GM21717 (cell line): ENCODE results near the gene FNIP1.
A peak's percentile ranks its signal among the peaks of the same experiment; 100 is the strongest.
"Not testable (repeated sequence)": the region's sequence is repeated elsewhere in the genome, so short reads cannot be mapped to it uniquely, and the experiment has no call there.

Experiments used
- ATAC-seq: cut with Tn5 transposase; IDR thresholded peaks from one replicate; pipeline ENCODE4 v1.9.1; 2021; ENCODE audit warnings: mild to moderate bottlenecking, moderate library complexity; ENCODE audit not compliant: unreplicated experiment

The FNIP1 gene

GRCh38 chr5:131796793-131797693 is at the start of gene FNIP1:
Gene FNIP1, minus strand, starts transcription at chr5:131797017. Its CDS starts 96 bp downstream, at chr5:131796921.
- ATAC-seq = peak; percentile 94

- no peak for ATAC-seq
These were observed 49.7 kb upstream of the FNIP1 start for GRCh38 chr5:131846536-131846935.

GRCh38 chr5:131845828-131846227 is 49.0 kb upstream of the FNIP1 start:
- no peak for ATAC-seq

GRCh38 chr5:131842971-131843370 is 46.2 kb upstream of the FNIP1 start:
- not testable (repeated sequence) for ATAC-seq

GRCh38 chr5:131832702-131833101 is 35.9 kb upstream of the FNIP1 start:
- not testable (repeated sequence) for ATAC-seq

- ATAC-seq = peak; percentile 88
These were observed 28.7 kb upstream of the FNIP1 start for GRCh38 chr5:131825404-131826013.

GRCh38 chr5:131824631-131825030 is 27.8 kb upstream of the FNIP1 start:
- ATAC-seq = no peak

- no peak for ATAC-seq
These were observed 24.4 kb upstream of the FNIP1 start for GRCh38 chr5:131821221-131821620.

- ATAC-seq = no peak
These were observed 21.3 kb upstream of the FNIP1 start for GRCh38 chr5:131818001-131818724.

- no peak for ATAC-seq
These were observed 18.2 kb upstream of the FNIP1 start for GRCh38 chr5:131814990-131815389.

GRCh38 chr5:131812371-131813160 is 15.7 kb upstream of the FNIP1 start:
- no peak for ATAC-seq

GRCh38 chr5:131810510-131811249 is 13.9 kb upstream of the FNIP1 start:
- peak; percentile 66 for ATAC-seq

GRCh38 chr5:131795879-131796792 is 681 bp downstream of the FNIP1 start:
- peak; percentile 21 for ATAC-seq

GRCh38 chr5:131795228-131795627 is 1.6 kb downstream of the FNIP1 start:
- no peak for ATAC-seq

GRCh38 chr5:131794586-131794985 is 2.2 kb downstream of the FNIP1 start:
- ATAC-seq = no peak

- ATAC-seq = no peak
These were observed 3.9 kb downstream of the FNIP1 start for GRCh38 chr5:131792896-131793295.

GRCh38 chr5:131791866-131792265 is 5.0 kb downstream of the FNIP1 start:
- no peak for ATAC-seq

- no peak for ATAC-seq
These were observed 6.3 kb downstream of the FNIP1 start for GRCh38 chr5:131790550-131790949.

- ATAC-seq = no peak
These were observed 7.1 kb downstream of the FNIP1 start for GRCh38 chr5:131789765-131790164.
